ENCODE results near the gene WT1.

- TF ChIP-seq CTCF (IDR thresholded peaks at IDR 0.05) (no peak), ZFX (IDR thresholded peaks at IDR 0.05; ENCODE audit: borderline replicate concordance) (no peak)
Observed at GRCh38 chr11:32358729-32359128, 76.6 kb downstream of the WT1 start.

Measured in 22Rv1 (cell line).